ENCODE data around the gene LIPC.
A peak's percentile ranks its signal among the peaks of the same experiment; 100 is the strongest.

LIPC gene

DNA sequence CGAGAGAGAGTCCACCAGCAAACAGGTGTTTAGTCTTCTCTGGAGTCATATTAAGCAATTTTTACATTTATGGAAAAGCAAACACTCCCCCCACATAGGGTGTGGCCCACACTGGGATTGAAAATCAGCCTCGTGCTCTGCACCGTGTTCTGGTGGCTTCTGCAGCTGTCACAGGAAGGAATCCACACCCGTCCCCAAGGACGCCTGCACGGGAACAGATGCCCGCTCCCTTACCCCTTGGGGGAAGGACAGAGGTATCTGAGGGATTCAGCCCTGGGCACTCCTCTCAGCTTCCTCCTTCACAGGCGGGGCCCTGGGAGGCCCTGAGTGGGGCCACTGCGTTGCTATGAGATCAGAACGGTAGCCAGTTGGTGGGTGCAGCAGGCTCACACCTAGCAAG is 27.8 kb downstream of the LIPC start:
- DNase-seq: no peak

DNA sequence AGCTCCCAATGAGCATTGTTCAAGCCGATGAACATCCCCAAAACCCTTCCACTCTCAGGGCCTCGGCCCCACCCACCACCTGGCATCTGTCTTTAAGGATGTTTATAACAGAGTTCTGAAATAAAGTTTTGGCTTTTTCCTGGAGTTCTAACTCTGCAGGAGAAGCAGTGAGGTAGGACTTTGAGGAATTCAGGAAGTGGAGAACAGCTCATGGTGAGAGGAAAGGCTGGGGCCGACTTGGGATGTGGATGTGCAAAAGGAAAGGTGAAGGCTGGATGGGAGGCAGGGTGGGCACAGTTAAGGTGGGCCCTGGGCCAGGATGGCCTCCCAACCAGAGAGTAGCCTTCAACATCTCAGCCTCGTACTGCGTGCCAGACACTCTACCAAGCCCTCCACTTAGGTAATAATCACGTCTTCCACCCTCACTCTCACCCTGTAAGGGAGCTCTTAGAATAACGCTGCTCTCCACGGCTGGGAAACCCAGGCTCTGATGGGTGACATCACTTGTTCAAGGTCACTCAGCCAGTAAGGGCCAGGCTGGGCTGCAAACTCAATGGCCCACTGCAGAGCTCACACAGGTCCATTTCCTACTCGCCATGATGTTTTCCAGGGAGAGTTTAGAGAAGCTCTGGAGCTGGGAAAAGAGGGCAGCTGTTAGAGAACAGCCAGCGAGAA is 28.5 kb downstream of the LIPC start:
- no peak for DNase-seq

DNA sequence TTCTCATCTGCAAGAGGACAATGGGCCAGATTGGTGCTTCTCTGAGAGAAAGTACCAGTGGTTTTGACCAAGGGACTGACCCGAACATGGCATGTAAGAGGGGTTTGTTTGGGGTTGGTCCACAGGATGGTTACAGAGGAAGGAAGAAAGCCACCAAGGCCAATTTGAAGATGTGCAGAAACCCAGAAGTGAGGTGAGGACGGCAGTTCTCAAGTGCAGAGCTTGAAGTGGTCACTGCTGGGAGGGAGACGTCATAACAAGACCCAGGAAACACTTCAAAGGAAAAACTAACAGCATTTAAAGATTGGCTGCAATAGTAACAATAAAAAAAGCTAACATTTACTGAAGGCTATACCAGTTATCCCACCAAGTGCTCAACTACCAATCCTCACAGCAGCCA is 29.1 kb downstream of the LIPC start:
- DNase-seq: no peak

DNA sequence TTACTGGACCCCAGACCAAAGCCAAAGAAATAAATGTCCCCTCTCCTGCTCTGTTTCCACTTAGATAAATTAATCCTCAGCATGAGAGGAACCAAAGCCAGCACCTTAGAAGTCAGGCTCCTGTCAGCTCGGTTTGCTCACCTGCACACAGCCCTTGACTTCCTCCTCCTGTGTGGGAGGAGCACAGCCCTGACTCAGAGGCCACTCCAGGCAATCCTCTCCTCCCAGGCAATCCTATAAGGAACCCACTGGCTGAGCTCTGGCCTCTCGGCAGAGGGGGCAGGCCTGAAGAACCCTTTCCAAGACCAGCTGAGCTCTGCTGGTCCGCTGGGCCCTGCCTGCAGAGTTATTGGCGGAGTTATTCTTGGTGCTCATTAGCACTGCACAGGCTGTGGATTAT is 30.8 kb downstream of the LIPC start:
- no peak for DNase-seq

DNA sequence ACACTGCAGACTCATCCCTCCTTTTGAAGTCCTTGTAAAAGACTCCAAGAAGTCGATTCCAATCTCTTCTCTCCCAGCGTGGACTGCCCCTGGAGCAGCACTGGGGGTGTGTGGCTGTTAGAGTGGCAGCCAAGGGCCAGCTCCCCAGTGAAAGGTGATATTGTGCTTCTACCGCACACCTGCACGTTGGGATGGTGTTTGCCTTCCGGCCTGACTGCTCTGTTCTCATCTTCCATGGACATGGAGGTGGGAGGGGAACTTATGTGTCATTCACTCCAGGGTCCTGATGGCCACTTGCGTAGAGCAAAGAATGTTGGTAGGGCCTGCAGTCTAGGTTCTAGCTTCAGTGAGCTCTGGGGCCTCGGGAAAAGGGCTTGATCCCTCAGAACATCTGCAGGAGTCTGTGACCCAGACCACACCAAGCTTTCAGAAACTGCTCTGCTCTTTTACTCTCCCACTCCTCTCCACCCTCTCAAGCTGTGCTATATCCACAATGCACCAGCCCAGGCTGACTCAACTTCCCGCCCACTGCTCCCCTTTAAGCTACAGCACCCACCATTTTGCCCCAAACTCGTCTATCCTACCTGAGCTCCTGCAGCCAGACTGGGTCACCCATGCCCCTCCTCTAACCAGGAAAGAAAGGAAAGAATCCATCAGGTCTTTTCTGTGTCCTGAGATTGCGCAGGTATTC is 31.3 kb downstream of the LIPC start:
- no peak for DNase-seq

DNA sequence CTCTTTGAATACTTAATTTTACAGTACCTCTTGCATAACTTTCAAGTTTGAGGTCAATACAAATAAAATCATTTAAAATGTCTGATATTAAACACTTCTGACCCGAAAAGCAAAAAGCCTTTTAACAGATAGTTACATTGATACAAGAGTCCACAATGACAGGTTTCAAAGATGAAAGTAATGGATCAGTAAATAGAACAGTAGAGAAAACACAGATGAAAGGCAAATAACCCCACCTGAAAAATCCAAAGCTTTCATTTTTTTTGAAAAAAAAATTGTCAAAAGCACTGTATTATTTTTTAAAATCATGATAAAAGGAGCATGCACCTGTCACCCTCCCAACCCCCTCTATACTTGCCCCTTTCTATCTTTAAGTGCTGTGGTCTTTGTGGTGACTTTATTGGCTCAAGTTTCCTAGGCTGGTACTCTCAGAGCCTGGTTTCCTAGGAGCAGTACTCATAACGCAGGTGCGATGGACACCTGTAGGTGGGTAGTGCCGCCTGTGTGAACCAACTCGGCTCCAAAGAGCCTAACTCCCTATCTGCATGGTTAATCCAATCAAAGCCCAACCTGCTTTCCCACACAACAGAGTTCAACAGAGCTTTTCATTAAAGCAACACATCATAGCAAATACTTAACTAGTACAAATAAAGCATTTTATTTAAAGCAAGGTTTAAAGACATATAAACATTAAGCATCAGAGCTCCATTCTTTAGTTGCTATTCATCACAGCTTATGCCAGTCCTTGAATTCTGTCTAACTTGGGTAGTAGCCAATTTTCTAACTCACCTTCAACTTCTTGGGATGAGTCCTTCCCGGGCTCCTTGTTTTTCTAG is 32.2 kb downstream of the LIPC start:
- no peak for DNase-seq

DNA sequence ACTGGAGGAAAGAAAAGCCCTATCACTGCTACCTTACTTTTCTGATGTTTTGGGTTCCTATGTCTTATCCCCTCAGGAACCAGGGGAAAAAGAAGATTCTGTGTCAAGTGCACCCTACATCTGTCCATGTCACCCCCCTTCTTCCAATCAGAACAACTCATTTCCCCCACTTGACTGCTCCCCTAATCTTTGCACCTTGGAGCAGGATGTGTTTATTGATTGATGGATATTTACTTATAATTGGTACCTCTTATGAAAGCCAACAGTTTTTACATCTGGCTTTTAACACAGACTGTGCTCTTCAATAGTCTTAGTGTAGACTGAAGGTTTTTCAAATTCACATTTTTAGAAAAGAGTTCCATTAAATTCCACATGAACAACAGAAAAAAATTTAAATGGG is 33.3 kb downstream of the LIPC start:
- no peak for DNase-seq

DNA sequence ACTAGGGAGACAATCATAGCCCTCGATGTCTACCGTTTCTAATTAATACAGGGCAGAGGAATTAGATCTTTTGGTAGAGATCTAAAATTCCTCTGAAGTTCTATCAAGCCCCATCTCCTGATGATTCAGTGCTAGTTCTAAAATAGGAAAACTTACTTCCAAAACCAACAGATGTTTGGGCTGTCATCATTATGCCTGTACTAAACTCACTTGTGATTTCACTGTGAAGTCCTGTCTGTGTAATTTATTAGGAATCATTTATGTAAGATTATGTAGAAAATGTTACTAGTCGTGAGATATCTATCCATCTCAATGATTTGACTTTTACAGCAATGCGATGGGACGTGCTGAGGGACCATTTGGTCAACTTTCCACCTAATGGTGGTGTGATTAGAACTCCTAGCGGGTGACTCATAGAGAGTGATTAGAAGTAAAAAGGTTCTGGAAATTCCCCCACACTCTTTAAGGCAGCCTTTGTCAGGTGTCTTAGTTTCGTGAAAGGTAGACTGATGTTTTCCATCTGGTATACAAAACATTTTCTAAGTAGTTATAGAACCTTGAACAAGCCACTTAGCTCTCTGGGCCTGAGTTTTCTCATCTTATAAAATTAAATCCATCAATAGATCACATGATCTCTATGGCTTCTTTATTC is 34.2 kb downstream of the LIPC start:
- no peak for DNase-seq

DNA sequence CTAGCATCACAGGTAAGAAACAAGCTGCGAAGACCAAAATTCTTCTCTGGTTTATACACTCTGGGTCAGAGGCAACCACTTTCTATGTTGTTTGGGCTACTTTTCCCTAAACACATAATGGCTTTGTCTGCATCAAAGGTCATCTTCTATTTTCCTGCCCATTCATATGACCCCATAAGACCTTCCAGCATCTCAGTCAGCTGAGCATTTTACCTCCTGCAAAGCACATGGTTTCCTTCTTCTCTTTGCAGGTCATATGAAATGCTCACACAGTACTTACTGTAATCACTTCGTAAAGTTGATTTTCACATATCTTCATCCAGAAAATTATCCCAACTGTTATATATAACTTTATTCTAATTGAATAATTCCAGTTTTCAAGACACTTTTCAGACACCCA is 34.8 kb downstream of the LIPC start:
- no peak for DNase-seq

DNA sequence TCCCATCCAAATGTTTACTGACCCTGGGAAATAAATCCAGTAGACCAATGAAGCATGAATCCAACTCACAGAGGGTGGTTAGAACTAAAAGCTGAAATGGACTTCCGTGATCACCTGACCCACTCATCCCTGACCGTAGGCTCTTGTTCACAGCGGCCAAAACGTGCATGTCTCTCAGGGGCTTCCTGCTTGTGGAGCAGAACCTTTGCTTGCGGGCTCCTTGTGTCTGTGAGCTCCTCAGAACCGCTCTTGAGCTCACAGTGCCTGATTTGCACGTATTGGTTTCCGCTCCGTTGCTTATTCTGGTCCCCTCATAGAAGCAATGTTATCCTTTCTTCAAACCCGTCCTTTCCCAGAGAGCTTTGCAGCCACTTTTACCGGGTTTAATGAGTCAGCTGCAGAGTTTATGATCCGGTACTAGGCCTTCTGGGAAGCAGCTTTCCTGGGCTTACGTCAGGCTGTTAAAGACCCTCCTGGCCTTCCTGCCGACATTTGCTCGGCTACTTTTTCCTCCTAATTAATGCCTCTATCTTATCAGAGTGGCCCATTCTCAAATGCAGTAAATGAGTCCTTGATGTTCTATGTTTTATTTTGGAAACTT is 35.4 kb downstream of the LIPC start:
- DNase-seq: no peak

DNA sequence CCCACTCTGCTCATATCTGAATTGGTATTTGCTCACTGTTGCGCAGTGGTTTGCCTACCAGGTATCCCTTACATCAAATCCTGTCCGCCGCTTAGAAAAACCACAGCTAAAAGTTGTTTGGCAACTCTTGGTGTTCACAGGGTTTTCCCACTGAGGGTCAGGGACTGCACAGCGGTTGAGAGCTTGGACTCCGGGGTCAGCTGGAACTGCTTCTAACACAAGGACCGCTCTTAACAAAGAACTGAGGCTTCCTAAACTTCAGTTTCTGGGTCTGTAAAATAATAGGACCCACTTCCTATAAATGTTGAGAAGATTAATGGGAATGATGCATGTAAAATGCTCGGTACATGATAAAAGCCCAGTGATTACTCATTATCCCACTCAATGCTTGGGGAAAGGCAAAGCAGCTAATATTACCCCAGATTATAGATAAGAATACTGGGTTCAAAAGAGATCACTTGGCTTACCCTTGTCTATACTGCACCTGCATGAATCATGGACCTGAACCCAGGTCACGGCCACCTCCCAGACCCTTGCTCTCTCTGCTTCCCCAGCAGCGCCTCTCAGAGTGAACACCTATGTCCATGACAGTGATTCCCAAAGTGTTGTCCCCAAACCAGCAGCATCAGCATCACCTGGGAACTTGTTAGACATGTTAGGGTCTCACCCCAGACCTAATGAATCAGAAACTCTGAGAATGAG is 36.1 kb downstream of the LIPC start:
- DNase-seq: no peak

DNA sequence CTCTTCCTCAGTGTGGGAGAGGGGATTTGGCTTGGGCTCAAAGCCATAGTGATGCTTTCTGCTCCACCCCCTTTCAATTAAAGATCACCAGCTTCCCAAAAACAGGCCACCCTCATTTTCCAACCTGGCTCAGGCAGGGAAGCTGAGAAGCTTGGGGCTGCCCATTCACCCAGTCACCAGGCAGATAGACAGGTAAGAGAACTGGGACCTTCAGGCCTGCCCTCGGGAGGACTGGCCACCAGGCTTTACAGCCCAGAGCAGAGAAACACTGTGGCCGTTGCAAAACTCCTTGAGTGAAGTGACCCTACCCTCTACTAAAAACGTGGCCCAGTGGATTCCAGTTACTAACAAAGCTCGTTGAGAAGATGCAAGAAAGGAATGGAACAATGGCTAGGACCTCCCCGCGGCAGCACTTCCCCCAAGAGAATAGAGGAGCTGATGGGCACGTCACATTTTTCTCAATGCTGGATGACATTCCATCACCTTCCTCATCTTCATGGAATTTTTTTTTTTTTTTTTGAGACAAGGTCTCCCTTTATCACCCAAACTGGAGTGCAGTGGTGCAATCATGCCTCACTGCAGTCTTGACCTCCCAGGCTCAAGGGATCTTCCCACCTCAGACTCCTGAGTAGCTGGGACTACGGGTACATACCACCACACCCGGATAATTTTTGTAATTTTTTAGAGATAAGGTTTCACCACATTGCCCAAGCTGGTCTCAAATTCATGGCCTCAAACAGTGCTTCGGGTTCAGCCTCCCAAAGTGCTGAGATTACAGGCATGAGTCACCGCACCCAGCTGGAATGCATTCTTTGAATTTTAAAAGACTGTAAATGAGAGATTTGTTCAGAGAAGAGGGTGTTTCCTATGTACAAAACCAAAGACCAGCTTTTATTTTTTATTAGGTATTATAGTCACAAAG is 37.9 kb downstream of the LIPC start:
- DNase-seq: no peak

DNA sequence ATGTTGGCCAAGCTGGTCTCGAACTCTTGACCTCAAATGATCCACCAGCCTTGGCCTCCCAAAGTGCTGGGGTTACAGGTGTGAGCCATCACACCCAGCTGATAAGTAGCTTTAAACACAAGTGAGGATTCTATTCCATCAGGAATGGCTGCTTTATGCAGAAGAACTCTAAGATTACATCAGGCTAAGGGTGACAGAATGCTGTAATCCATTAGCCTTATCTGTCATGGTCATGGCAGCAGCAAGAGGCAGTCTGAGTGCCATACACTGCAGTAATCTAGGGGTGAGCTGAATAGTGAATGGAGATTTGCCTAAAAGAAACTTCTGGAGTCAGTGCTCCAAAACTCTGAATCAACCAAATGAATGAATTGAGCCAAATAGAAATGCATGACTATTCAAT is 39.6 kb downstream of the LIPC start:
- no peak for DNase-seq

DNA sequence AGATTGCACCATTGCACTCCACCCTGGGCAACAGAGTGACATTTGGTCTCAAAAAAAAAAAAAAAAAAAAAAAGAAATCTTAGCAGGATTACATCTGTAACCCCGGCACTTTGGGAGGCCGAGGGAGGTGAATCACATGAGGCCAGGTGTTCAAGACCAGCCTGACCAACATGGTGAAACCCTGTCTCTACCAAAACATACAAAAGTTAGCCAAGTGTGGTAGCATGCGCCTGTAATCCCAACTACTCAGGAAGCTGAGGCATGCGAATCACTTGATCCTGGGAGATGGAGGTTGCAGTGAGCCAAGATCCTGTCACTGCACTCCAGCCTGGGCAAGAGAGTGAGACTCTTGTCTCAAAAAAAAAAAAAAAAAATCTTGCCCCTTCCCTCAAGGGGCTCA is 40.4 kb downstream of the LIPC start:
- no peak for DNase-seq

DNA sequence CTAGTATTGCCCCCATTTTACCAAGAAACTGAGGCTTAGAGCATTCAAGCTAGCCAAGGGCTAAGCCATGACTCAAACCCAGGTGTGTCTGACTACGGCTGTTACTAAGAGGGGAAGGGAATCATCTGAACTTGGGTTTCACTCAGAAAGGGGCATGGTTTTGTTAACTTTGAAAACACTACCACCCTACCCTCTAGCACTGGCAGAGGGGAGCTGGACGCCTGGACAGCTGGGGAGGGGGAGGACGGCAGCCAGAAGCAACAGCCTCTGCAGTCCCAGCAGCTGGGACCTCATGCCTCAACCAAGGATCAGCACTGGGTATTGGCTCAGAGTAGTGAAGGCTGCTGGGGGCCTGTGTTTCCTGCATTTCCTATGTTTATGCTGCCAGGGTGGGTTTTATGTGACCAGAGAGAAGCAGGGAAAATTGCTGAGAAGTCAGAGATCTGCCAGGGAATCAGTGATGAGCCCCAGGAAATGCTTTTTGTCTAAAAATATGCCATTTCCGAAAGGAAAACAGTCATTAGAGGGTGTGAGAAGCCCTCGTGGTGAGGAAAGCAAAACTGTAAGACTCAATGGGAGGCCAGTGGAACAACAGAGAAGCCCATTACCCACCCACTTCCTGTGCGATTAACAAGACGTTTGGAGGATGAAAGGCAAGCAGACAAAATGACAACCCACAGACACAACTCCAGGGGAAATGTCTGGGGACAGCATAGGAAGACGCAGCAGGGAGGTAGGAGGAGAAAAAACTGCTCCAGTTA is 41.2 kb downstream of the LIPC start:
- DNase-seq: peak; percentile 12

DNA sequence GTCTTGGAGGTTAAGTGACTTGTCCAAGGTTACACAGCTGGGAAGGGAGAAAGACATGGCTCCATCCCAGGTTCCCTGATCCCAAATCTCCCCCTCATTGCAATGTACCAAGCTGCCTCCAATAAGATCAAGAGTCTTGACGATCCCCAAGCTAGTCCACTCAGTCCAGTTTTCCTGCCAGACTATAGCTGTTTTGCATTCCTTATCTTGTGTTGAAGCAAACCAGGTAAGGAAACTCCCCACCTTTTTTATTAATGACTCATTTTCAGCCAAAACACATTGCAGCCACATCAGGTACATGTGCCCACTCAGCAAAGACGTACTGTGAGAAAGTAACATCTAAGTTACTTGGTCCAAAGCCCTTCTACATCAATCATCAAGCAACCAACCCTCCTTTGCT is 41.9 kb downstream of the LIPC start:
- DNase-seq: no peak

DNA sequence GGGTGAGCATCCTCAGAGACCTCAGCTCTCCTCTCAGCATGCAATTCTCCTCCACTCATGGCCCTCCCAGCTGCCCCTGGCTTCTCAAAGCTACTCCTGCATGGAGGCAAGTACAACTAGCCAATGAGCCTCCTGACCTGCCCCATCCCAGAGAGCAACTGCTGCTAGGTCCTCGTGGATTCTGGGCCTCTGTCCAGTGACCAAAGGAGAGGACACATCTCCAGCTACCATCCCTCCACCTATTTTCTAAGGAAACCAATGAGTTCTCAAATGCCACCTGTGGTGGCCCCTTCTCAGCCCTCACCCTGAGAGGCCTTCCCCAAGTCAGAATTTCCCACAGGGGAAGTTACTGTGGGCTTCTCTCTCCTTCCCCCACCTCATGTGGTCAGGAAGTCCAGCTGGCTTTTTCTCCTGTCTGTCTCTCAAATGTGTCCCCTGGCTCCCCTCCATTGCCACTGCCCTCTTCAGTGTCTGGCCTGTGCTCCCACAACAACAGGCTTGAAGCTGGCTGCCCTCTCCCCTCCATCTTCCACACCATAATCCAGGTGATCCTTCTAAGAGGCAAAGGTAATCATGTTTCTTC is 43.0 kb downstream of the LIPC start:
- DNase-seq: no peak

DNA sequence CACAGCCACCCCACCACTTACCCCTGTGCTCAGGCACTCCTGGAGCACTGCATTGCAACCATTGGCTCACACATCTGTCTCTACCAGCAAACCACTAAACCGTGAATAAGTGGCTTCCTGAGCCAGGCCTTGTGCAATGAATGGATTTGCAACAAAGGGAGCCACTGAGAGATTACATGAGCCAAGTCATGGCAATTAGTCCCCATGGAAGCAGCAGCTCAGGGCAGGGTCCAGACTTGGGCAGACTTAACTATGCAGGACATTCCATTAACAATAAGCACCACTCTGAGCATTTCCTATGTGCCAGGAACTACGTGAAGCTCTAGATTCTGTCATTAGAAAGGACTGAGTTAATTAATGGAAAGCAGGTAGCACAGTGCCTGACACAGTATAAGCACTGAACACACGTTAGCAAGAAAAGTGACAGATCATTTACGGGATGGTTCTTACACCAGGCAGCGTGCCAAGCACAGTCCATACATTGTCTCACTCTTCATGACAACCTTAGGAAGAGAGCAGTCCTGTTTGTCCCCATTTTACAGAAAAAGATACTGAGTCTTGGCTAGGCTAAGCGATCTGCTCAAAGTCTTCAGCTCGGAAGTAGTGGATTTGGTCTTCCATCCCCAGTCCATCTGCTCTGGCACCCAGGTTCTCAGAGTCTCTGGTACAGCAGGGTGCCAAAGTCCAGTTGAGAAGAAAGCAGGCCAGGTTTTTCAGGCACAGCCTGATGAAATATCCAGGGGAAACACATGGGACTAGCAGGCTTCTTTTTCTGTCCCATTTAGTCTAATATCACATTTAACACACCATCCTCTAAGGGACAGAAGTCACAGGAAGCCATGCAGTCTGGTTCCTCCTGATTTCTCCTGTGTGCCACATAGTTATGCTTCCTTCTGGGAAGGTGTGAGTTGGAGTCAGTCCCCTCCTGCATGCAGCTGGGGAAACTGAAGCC is 44.1 kb downstream of the LIPC start:
- DNase-seq: no peak
